CD4-positive, alpha-beta T cell treated with Interleukin-21 for 1 hour (primary cell): ENCODE data around the gene NIPSNAP3A.
A peak's percentile ranks its signal among the peaks of the same experiment; 100 is the strongest.

ENCODE experiments used
- DNase-seq: peaks from one replicate; pipeline ENCODE4 v3.0.0-alpha.2; 2020

Gene NIPSNAP3A

DNA sequence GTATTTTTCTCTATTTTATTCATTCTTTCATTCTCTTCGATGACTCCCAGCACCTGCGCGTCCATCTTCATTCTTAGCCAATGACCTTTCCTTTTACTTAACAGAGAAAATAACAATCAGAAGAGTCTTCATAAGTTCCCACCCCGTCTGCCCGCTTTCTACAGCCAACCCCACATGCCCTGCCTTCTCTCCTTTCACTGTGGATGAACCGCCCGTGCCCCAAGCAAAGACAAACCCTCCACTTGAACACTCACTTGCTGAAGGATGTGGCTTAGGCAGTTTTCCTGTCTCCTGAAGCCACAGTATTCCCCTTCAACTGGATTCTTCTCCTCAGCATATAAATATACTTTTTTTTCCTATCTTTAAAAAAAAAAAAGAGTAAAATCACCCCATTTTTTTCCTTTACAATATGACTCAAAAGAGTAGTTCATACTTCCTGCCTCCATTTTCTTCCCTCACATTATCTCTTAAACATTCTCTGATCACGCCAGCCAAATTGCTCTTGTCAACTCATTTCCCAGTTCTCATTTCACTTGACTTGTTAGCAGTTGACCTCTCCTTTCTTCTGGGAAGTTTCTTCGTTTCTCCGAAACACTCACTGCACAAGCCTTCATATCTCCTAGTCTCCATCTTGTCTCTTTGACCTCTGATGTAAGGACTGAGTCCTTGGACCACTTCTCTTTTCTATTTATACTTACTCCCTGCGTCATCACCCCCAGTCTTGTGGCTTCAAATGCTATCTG lies 27.5 kb downstream of the NIPSNAP3A start:
- DNase-seq, result peak; percentile 15

DNA sequence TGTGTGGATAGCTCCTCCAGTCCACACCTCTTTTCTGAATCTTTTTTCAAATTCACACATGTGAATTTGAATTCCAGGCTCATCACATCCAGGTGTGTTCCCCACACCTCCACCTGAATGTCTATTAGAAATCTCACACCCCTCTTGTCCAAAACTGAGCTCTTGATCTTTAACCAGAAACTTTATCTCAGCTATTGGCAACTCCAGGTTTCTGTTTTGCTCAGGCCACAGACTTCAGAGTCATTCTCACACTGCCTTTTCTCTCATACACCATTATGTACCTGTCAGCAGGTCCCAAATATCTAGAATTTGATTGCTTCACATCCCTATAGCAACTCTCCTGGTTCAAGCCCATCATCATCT lies 28.1 kb downstream of the NIPSNAP3A start:
- DNase-seq, result no peak

DNA sequence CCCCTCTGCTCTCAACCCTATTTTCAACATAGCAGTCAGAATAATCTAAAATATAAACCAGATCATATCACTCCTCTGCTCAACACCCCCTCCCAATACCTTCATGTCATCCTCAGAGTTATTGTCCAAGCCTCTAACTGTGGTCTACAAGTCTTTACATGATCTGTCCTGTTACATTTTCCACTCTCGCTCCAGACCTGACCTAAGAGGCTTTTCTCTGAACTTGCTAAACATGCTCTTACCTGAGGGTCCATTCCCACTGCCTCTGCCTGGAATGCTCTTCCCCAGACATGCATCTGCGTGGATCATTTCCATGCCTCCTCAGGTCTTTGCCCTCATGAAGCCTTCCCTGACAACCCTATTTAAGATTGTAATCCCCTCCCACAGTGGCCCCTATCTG lies 28.5 kb downstream of the NIPSNAP3A start:
- DNase-seq, result no peak

DNA sequence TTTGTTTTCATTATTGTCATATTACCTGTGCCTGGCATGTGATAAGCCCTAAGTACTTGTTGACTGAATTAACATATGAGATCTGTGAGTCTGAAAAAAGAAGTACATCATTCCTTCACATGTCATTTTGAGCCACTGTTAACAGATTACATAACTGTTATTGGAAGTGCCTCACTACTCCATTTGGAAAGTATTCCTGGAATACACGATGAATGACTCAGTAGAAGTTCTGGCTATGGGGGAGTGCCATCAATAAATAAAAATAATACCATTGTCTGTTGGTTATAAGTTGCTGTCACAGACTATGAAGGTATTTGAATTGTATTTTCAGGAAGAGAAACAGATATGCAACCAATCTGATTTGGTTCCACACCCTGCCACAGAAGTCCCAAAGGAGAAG lies 29.3 kb downstream of the NIPSNAP3A start:
- no peak for DNase-seq

DNA sequence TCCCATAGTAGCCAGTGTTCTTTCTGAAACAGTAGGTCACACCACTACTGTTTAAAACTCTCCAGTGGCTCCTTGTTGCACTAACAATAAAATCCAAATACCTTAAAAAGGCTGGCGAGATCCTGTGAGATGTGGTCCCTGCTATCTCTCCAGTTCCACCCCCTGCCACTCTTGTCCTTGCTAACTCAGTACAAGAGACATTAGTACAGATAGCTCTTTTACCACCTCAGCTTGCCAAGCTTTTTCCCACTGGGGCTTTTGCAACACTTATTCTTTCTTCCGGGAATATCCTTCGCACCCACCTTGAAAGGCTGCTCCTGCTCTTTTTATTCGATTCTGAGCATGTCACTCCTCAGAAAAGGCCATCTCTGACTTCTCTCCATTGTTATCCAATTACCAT lies 31.3 kb downstream of the NIPSNAP3A start:
- no peak for DNase-seq

DNA sequence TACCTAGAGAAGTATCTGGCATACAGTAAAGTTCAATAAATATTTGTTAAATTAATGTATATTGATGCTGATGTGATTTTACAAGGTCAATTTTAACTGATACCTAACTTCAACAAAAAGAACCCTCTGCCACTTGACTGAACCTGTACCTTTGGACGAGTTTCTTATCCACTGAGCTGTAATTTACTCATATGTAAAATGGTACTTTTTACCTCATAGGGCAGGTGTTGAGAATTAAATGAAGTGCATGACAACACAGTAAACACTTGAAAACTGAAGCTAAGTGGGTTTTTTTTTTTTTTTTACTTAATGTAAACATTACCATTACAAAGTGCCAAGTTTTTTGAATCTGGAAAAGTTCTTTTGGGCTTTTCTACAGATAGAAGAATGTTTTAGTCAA lies 31.9 kb downstream of the NIPSNAP3A start:
- no peak for DNase-seq

DNA sequence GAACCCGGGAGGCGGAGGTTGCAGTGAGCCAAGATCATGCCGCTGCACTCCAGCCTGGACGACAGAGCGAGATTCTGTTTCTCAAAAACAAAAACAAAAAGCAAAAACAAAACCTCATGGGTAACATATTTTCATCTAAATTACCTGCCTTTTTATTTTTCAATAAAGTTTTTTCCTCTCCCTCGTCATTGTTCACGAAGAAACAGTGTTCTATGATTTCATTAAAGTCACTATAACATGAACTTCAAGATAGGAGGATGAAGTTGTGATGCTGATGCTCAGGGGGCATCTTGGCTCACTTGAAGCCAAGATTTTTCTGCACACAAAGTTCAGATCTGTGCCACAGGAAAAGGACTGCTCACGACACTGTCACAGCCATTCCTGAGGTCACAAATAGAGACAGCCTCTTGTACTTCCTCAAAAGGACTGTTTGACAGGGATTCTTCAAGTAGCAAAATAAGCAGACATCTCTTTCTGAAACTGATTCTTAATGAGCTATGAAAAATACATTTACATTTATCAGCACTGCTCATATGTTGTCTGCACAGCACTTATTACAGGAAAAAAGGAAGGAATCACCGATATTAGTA lies 32.6 kb downstream of the NIPSNAP3A start:
- no peak for DNase-seq

DNA sequence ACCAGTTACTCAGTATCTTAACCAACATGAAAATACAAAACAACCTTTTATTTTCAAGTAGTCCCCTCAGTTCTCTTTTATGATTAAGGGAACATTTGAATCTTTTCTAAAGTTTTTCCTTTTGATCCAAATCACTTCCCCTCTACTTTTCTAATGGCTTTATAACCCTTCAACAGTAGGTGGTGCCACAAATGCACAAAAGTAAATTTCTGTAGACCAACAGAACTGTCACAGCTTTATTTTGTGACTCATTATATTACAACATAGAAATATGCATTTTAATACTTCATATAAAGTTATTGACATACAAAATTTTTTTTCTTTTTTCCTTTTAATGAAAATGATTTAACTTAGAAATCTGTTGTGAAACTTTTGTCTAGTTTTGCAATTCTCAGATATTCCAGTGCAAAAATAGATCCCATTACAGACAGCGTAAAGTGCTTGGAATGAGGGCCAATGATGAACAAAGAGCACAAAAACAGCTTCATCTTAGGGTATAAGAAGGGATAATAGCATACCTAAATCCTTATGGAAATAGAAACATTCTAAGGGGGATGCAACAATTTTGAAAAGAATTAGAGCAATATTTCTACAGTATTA lies 33.4 kb downstream of the NIPSNAP3A start:
- DNase-seq, result peak; percentile 16

DNA sequence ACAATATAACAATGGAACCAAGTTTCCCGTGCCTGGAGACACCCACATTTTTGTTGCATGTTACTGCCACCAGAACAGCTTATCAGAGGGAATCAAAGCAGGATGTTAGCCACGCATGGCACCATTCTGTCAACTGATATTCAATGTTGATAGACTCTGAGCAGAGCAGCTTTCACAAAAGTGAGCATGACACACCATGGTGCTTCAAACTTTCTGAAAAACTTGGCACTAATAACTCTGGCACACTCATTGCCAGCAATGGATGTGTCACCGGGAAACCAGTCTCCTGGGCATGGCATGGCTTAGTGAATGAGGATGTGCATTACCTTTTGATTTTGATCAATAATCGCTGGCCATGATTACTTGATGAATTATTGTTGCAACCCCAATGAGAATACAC lies 36.1 kb downstream of the NIPSNAP3A start:
- no peak for DNase-seq

DNA sequence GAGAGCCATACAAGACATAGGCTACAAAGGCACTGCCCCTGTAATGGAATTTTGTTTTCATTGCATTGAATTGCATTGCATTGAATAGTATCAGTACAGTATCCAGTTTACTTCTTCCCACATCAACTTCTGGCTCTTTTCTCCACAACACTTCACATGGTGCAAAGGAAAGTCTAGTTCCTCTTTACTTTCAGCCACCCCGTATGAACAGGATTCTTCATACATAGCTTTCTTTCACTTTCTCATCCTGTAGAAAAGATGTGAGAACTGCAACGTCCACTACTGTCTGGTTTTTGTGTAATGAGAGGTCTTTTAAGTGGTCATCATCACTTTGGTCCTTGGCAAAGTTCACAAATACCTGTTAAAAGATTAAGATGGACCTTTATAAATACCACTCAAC lies 36.6 kb downstream of the NIPSNAP3A start:
- DNase-seq, result no peak

DNA sequence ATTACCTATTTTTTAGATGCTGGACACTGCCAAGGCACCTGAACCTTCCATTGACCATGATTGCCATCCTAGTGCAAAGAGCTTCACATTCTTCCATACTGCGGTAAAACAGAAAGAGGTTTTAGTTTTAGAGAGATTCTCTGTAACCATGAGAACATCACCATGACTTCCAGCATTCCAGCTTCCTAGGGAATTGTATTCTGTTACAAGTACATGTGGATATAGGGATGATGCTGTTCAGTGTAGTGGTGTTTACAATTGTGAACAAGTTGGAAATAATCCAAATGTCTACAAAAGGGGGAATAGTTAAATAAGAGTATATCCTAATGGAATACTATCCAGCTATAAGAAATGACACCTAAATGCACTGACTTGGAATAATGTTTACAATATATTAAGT lies 38.8 kb downstream of the NIPSNAP3A start:
- no peak for DNase-seq

DNA sequence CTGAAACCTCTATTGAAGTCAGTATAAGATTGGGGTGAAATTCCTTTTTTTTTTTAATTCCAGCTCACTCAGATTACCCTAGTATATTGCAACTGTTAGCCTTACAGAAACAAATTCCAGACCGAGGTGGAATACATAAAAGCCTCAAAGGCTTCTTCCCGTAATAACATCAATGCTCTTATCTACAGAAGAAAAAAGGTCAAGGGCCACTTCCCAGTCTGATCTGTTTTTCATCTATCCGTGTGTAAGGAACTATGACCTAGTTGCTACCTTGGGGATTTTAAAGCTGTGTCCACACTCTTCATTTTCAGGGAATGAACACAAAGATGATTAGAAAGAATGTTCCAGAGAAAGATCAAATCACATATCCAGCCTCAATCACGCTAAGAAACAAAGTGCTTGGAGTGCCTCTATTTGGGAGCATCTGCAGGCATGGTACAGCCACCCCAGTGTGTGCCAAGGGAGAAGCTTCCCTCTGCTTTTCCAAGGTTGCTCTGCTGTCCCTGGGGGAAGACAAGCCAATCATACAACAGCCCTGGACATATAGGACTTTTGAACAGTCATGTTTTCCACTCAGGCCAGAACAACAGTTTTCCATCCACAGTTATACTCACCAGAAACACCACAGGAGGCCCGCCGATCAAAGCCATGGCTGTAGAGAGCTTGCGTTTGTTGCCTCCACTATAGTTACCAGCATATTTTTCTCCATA lies 40.0 kb downstream of the NIPSNAP3A start:
- no peak for DNase-seq

DNA sequence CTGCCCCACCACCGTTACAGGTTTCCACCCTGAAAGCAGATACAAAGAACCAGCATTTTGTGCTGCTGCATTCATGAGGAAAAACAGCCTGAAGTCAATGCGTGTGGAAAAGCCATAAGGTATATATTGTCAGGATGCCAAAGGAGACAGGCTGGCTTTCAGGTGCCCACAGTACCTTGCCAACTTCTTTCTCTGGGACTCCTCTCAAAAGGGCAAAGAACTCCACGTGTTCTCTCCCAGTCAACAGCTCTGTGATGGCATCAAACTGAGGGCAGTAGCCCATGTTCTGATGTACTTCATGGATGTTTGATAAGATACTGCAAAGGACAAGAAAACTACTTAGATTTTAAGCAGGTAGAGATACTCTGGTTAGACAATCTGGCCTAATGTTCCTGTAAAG lies 40.8 kb downstream of the NIPSNAP3A start:
- no peak for DNase-seq

DNA sequence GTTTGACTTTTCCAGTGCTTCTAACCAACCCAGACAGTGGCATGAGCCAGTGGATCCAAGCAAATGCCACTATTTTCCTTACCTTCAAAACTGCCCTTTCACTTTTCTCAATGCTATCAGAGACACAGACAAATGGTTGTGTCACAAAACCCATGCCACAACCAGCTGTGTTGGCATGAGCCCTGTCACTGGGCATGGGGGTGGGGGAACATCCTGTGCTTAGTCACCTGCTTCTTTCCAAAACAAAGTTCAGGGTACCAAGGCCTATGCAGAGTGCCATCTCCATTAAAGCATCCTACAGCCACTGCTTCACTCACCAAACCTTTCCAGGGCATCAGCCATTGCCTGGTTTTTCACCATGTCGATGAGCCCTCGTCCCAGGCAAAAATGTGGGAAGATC lies 46.6 kb downstream of the NIPSNAP3A start:
- no peak for DNase-seq

DNA sequence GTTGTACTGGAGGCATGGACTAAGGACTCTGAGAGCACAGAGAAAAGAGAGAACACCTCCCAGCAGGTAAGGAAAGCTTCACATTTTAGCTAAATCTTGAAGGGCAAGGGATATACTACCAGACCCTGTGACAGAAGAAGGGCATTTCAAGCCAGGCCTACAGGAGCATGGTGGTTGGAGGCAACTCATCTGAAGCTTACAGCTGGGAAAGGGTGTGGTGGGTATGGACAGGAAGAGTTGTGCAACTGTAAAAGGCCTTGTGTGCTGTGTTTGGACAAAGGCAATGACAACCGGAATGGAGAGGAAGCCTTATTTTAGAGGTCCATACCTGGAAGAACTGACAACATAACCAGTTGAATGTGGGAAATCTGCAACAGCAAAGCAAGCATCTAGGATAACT lies 47.6 kb downstream of the NIPSNAP3A start:
- no peak for DNase-seq

DNA sequence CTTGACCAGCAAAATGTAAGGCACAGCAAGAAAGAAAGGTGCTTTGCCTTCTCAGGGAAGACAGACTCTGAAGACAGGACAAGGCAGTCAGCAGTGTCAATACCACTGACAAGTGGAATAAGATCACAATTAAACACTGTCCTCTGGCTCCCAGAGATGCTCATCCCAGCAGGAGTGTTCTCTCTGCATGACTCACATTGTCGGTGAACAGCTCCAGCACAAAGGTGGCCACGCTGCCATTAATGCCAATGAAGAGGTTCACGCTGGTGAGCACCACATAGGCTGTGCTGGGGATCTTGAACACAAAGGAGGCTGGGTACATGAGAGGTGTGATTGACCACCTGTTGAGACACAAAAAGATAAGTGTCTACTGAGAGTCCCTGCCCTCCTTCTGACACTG lies 48.4 kb downstream of the NIPSNAP3A start:
- DNase-seq, result no peak

DNA sequence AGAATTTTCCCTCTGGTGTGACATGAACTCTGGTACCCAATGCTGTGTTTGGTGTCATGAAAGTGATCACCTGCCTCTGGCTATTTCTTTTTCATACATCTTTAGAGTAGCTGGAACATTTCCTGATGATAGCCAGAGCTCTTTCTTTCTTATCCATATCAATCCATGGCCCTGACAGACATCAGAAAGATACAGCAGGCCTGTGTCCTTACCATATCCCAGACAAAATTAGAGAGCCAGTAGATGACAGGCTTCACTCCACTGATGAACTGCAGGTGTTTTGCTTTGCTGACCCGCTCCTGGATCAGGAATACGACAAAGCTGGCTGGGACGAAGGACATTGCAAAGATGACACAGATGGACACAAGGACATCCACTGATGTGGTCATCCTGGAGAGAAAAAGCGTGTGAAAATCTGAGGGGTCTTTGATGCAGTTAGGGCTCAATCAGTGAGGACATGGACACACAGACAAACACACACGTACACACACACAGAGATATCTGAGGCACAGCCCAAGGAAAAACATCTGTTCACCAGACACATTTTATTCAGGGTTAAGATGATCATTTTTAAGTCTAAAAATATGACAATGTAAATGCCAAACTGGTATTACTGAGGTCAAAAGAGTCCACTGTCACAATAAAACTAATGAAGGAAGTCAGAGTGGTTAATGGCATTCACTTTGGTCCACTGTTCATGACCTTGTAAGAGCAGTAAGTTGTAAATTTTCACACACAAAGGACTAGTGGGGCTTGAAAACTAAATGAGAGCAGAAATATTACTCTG lies 50.9 kb downstream of the NIPSNAP3A start:
- no peak for DNase-seq

DNA sequence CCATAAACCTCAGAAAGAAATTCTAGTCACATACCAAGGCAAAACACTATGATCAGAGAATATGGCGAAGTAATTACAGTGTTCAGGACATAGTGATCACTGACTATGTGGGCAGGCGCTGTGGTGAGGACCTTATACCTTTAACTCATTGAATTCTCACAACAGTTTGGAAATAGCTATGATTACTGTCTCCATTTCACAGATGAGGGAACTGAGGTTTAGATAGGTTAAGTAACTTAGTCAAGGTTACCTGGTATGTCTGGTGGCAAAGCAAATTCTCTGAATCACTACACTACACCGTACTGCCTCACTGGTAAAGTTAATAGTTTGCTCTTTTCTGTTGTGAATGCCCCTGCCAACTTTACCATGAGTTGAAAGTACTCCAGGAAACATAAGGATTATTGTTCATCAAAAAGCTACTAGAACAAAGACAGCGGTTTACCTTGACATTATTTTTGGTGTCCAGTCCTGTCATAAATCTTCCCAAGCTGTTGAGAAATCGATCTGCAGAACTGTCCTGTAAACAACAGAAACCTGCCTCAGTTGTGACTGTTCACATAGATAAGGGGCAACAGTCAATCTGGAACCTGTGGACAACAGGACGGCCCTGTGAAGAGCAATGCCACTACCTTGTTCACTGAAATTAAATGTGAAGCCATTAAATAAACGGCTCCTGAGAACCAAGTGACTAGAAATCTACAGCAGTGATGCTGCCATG lies 52.7 kb downstream of the NIPSNAP3A start:
- DNase-seq, result no peak

DNA sequence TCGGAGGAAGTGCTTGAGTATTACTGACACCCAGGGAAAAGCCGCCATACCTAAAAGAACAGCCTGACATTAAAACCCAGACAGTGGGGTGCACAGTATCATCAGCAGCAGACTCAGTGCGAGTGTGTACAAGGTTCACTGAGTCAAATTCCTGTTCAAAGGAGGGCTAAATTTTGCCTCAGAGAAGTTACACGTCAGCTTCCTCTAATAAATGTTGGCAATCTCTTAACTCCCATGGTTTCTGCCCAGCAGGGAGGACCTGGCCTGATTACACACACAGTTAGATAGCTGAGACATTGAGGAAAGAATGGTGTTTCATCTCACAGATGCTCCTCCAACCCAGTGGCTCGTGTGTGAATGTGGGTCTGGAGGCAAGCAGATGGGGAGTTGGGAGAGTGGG lies 54.6 kb downstream of the NIPSNAP3A start:
- no peak for DNase-seq

DNA sequence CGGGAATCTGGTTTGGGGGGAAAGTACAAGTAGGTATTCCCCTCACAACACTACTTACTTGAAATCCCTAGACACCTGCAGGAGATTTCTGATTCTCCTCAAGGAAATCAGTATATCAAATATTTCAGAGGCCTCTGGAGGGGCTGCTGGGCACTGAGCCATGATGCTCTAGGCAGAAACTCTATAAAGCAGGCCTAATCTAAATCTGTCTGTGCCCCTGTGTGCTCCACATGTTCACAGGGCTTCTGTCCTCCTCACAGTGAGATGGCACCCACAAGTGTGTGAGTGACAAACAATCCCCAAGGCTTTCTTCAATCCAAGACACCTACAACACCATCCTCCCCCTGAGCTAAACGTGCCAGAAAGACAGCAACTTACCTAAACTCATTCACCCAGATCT lies 55.4 kb downstream of the NIPSNAP3A start:
- no peak for DNase-seq

DNA sequence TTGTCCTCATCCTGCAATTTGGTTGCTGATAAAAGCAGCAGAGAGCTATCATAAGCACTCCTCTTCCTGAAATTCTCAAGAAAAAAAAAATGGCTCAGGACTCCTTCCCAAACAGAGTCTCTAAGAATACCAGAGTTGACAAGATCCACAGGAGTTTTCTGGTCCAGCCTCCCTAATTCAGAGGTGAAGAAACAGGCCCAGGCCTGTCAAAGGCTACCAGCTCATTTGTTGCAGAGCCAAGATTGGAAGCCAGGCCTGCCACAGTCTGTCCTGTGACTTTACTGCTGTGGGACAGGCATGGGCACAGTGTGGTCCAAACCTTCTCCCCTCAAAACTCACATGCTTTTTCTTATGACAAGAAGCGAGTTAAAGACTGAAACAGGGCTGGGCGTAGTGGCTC lies 58.0 kb downstream of the NIPSNAP3A start:
- DNase-seq, result no peak

DNA sequence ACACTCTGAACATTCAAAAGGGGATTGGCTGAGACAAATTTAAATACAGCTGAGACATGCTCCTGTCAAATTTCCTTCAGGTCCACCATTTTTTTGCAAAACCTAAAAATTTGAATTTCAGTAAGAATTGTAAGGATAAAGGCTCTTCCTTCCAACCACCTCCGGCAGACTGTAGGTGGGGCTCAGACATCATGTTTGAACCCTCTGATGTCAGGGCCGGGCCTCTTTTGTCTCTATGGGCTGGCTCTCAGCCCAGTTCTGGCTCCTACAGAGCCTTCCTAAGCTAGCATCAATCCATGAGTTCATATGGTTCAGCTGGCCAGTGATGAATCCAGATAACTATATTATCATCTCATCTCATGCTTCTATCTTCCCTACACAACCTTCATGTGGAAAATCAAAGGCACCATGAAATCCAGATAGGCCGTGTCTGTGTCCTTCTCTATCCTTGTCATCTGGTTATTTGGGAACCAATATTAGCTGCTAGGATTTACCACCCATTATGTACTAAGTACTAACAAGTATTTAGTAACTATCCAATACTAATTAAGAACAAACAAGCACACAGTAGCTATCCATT lies 60.6 kb downstream of the NIPSNAP3A start:
- DNase-seq, result no peak
